OCI-LY1 (cell line): ENCODE results near the gene NAV2.

Experiments
- EZH2 ChIP-seq: fragments of 200-600 bp; sonication (generic), shearing (Covaris generic); IDR thresholded peaks from 2 replicates; pipeline ENCODE4 v1.8.0; 2017; ENCODE audit warnings: borderline replicate concordance, mixed run types, mild to moderate bottlenecking, antibody characterized with exemption, low read length, moderate library complexity, mixed read lengths
- TF ChIP-seq, protein P1 (sequence below): fragments of 200-600 bp; sonication (generic), shearing (Covaris generic); IDR thresholded peaks from 2 replicates; pipeline ENCODE4 v1.5.1; 2017; ENCODE audit warnings: mild to moderate bottlenecking, antibody characterized with exemption, low read length, moderate library complexity, mixed read lengths

GRCh38 chr11:19972091-19972490 is 259.5 kb downstream of the NAV2 start:
- TF ChIP-seq, protein P1, sequence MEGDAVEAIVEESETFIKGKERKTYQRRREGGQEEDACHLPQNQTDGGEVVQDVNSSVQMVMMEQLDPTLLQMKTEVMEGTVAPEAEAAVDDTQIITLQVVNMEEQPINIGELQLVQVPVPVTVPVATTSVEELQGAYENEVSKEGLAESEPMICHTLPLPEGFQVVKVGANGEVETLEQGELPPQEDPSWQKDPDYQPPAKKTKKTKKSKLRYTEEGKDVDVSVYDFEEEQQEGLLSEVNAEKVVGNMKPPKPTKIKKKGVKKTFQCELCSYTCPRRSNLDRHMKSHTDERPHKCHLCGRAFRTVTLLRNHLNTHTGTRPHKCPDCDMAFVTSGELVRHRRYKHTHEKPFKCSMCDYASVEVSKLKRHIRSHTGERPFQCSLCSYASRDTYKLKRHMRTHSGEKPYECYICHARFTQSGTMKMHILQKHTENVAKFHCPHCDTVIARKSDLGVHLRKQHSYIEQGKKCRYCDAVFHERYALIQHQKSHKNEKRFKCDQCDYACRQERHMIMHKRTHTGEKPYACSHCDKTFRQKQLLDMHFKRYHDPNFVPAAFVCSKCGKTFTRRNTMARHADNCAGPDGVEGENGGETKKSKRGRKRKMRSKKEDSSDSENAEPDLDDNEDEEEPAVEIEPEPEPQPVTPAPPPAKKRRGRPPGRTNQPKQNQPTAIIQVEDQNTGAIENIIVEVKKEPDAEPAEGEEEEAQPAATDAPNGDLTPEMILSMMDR = no peak
- TF ChIP-seq EZH2 = no peak
